Left colon (tissue), 2 donors: Measurements from ENCODE around the gene RRAS. TPM values are rescaled to one million over a fixed set of nuclear protein-coding genes. Genes with fewer than 3 reads are reported as not detected.

Experiments used
- ATAC-seq: fragments of 200-7000 bp; cut with Tn5 transposase; one replicate; pipeline ENCODE4 v1.9.1; 2020; ENCODE audit warnings: mild to moderate bottlenecking, moderate library complexity
- DNase-seq, 2 donors: peaks; one replicate each; pipeline ENCODE4 v3.0.0-alpha.2; 2020
- intact Hi-C, 2 donors: fragments of 100-400 bp; cut with DNase I in 1 of 2; cut with micrococcal nuclease in 1 of 2; formaldehyde crosslinking; loops; one replicate each; pipeline versions ENCODE4 v1.11.2 to v1.14.0; 2022; cut with DNase I, micrococcal nuclease
- microRNA-seq, 2 donors: library from miRNA; unstranded; fragments of <30 nt; microRNA quantifications; one replicate each; pipeline versions ENCODE4 v1.1.0 to v1.2.0, GENCODE V29; 2020
- total RNA-seq, 2 donors: library from RNA; stranded (reverse); fragmentation: NEBNext Ultra II Directional; extraction: Animal tissue kit (Norgen Biotek cat#: 25700); gene quantifications; one replicate each; pipeline ENCODE4 v1.2.1, GENCODE V29; 2021
- donor health status: DM: no; HTN: no; CAD: no.
- donor health status: DM: yes; HTN: yes; CAD: no.

Gene RRAS
- total RNA-seq, 2 donors from 2014 or later: 41.7 to 76.6 TPM

GRCh38 chr19:49590971-49591730, 48.8 kb downstream of the RRAS start, which contains the start of gene PRR12:
TSS of gene PRR12 (plus strand) at chr19:49591182. CDS start at chr19:49591655, 473 bp downstream.
- ATAC-seq (peak; percentile 51), DNase-seq (peak; percentile 69 to 71)
- intact Hi-C loops: loop anchor here in 1 of 2 donors (5.0 kb wide), 1 partner anchor 46 kb away; no protein-coding TSS in a partner anchor

- intact Hi-C loops: loop anchor here in 1 of 2 donors (5.0 kb wide), 1 partner anchor 47 kb away; no protein-coding TSS in a partner anchor
- ATAC-seq: peak; percentile 78
Observed at GRCh38 chr19:49590071-49590970, 49.6 kb downstream of the RRAS start.

GRCh38 chr19:49589502-49589905, 50.4 kb downstream of the RRAS start:
- peak; percentile 2 for ATAC-seq
- intact Hi-C loops: no loop called here

More at GRCh38 chr19:49590071-49590970, 49.6 kb downstream of the RRAS start:
- DNase-seq: peak; percentile 98 to 99

GRCh38 chr19:49588365-49589122, 51.4 kb downstream of the RRAS start:
- no peak for ATAC-seq
- intact Hi-C loops: no loop called here
- no peak for DNase-seq

More at GRCh38 chr19:49589502-49589905, 50.4 kb downstream of the RRAS start:
- no peak for DNase-seq

GRCh38 chr19:49587227-49587626, 52.7 kb downstream of the RRAS start:
- no peak for DNase-seq
- intact Hi-C loops: no loop called here
- no peak for ATAC-seq

Small RNA genes within 50 kb of the gene (microRNA-seq; reads per million reads assigned to microRNA genes)
- 0 reads per million in 2 donors for gene MIR5088

Other genes starting within 250 kb of the RRAS start
- not detected for gene PTH2, start 216.7 kb downstream of the RRAS start, total RNA-seq
- not detected for gene GFY, start 214.8 kb downstream of the RRAS start, total RNA-seq
- gene SLC17A7, start 198.6 kb downstream of the RRAS start, total RNA-seq: under 1 TPM; 0.24 to 0.81 TPM
- 10 to 100 TPM; 62.9 to 74.1 TPM for gene PIH1D1, start 188.3 kb downstream of the RRAS start, total RNA-seq
- gene ALDH16A1, start 186.9 kb downstream of the RRAS start, total RNA-seq: 10 to 100 TPM; 24.9 to 31.5 TPM
- gene FLT3LG, start 165.9 kb downstream of the RRAS start, total RNA-seq: 1 to 10 TPM; 3.4 to 6.4 TPM
- 1,000 to 10,000 TPM; 2,164 to 2,325 TPM for gene RPL13A, start 152.5 kb downstream of the RRAS start, total RNA-seq
- 1,000 to 10,000 TPM; 1,501 to 1,657 TPM for gene RPS11, start 143.7 kb downstream of the RRAS start, total RNA-seq
- 100 to 1,000 TPM; 411 to 508 TPM for gene FCGRT, start 127.5 kb downstream of the RRAS start, total RNA-seq
- 10 to 100 TPM; 18.2 to 21.7 TPM for gene RCN3, start 112.1 kb downstream of the RRAS start, total RNA-seq
- gene NOSIP, start 59.6 kb downstream of the RRAS start, total RNA-seq: 10 to 100 TPM; 62.8 to 66.4 TPM
- 10 to 100 TPM; 22.4 to 26.1 TPM for gene PRRG2, start 58.8 kb downstream of the RRAS start, total RNA-seq
- 10 to 100 TPM; 20.5 to 26.4 TPM for gene PRR12, start 49.0 kb downstream of the RRAS start, total RNA-seq
- gene SCAF1, start 2.1 kb upstream of the RRAS start, total RNA-seq: 10 to 100 TPM; 60.9 to 62.7 TPM
- 10 to 100 TPM; 69.0 to 83.1 TPM for gene IRF3, start 25.7 kb upstream of the RRAS start, total RNA-seq
- gene BCL2L12, start 25.8 kb upstream of the RRAS start, total RNA-seq: 10 to 100 TPM; 13.8 to 14.9 TPM
- 10 to 100 TPM; 66.7 to 83.9 TPM for gene PRMT1, start 37.1 kb upstream of the RRAS start, total RNA-seq
- 1 to 10 TPM in 1 of 2 donors, under 1 TPM in 1; 0.98 to 1.1 TPM for gene ADM5, start 49.5 kb upstream of the RRAS start, total RNA-seq
- 1 to 10 TPM; 1.5 to 2.0 TPM for gene CPT1C, start 51.0 kb upstream of the RRAS start, total RNA-seq
- under 1 TPM; 0.21 to 0.22 TPM for gene TSKS, start 123.2 kb upstream of the RRAS start, total RNA-seq
- gene AP2A1, start 126.9 kb upstream of the RRAS start, total RNA-seq: 10 to 100 TPM; 71.2 to 72.9 TPM
- gene FUZ, start 173.1 kb upstream of the RRAS start, total RNA-seq: 1 to 10 TPM; 7.6 to 10.0 TPM
- 10 to 100 TPM; 52.6 to 52.8 TPM for gene MED25, start 178.1 kb upstream of the RRAS start, total RNA-seq
- 10 to 100 TPM; 95.3 to 95.5 TPM for gene PTOV1, start 211.0 kb upstream of the RRAS start, total RNA-seq
- 10 to 100 TPM; 62.3 to 76.7 TPM for gene PNKP, start 227.4 kb upstream of the RRAS start, total RNA-seq
- 10 to 100 TPM; 30.3 to 43.3 TPM for gene AKT1S1, start 237.2 kb upstream of the RRAS start, total RNA-seq
- gene TBC1D17, start 237.6 kb upstream of the RRAS start, total RNA-seq: 10 to 100 TPM; 32.8 to 36.4 TPM